GM18511 (cell line): ENCODE data around the gene FOXF1.

Source experiments
- ATAC-seq: cut with Tn5 transposase; IDR thresholded peaks from one replicate; pipeline ENCODE4 v1.9.1; 2021; ENCODE audit warnings: mild to moderate bottlenecking, moderate library complexity; ENCODE audit not compliant: unreplicated experiment

FOXF1 gene

DNA sequence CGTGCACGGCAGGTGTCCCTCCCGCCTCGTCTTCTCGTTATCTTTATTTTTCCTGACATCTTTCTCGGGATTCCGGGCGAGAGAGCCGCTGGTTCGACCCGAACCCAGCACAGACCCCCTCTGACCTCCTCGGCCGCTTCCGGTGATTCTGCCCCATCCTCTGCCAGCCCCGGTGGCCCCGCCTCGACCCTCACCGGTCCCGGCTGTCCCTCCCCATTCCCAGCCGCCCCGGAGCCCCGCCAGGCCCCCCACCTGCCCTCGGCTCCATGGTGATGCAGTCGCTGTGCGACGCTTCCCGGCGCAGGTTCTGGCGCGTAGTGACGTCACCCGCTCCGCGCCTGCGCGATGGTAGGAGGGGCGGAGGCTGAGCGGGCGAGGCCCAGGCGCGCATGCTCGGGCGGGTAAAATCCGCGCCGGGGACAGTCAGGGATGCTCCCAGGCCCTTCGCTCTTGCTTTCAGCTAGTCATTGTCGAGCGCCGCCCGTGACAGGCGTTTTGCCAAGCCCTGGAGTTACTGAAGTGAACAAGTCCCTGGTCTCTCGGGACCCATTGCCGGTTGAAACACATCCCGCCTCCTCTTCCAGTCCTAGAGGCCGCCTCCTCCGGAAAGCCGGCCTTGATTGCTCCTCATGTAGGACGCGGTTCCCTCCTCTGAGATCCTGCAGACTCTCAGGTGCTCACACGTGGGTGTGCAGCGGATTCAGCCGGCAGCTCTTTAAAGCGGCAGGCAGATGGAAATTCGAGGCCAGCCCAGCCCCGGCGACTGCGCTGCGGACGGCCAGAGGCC is 44.8 kb downstream of the FOXF1 start, which contains the start of gene MTHFSD:
TSS of gene MTHFSD (minus strand) at position 319 of the 787 bp plus-strand sequence. CDS start at position 268, 51 bp downstream.
- ATAC-seq = peak; percentile 93

GRCh38 chr16:86555704-86556075 is 45.4 kb downstream of the FOXF1 start:
- no peak for ATAC-seq

- ATAC-seq = no peak
Measured at GRCh38 chr16:86556576-86556975, 46.2 kb downstream of the FOXF1 start.

DNA sequence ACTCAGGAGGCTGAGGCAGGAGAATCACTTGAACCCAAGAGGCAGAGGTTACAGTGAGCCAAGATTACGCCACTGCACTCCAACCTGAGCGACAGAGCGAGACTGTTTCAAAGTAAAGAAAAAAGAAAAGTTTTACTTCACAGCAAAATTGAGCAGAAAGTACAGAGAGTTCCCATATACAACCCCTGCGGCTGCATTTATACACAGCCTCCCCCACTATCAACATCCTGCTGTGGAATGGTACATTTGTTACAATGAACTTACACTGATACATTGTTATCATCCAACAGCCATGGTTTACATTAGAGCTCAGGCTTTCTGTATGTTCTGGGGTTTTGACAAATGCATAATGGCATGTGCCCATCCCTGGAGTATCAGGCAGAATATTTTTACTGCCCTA is 47.3 kb downstream of the FOXF1 start:
- no peak for ATAC-seq

- ATAC-seq = no peak
Measured at GRCh38 chr16:86558355-86559193, 48.2 kb downstream of the FOXF1 start.

DNA sequence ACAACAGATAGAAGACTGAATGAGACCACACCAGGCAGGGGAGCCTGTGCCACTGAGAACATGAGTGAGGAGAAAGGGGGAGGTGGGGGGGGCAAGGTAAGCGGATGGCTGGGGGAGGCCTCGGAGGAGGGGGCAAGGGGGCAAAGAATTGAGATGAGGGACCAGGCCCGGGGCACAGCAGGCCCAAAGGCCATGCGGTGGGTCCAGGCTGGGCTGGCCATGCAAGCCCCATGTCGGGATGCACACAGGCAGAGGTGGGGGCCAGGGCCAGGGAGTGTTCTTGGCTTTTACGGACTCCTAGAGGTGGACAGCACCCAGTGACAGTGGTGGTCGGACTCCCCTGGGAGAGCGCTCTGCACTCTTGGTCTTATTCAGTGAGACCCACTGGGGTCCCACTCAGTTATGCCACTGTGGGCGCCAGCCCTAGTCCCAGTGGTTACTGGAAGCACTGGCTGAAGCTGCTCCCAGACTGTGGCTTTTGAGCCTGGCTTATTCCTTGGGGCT is 49.5 kb downstream of the FOXF1 start:
- no peak for ATAC-seq

DNA sequence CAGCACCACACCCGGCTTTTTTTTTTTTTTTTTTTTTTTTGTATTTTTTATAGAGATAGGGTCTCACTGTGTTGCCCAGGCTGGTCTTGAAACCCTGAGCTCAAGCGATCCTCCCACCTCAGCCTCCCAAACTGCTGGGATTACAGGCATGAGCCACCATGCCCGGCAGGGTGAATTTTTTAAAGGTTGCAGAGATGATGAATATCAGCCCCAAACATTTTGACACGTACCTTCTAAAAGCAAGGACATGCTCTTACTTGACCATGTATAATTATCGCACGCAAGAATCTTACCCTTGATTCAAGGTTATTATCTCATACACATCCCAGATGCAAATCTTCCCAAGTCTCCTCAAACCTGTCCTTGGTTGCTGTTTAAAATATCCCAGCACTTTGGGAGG is 52.0 kb downstream of the FOXF1 start:
- no peak for ATAC-seq

GRCh38 chr16:86563469-86564345 is 53.4 kb downstream of the FOXF1 start:
- no peak for ATAC-seq
